Activated CD4-positive, alpha-beta memory T cell treated with anti-CD3 and anti-CD28 coated beads for 36 hours (primary cell): ENCODE results near the gene ZNF134. TPM values are rescaled to one million over a fixed set of nuclear protein-coding genes. Genes with fewer than 3 reads are reported as not detected.

Experiments used
- CTCF ChIA-PET: fragments of 350-600 bp; sonication (Branson Sonifier 250); formaldehyde crosslinking; loops from one replicate; lab custom pipeline; 2021; ENCODE audit warnings: antibody characterized with exemption, inconsistent platforms; lab: Charles Lee
- POLR2A ChIA-PET: fragments of 350-600 bp; sonication (Branson Sonifier 250); formaldehyde crosslinking; loops from one replicate; lab custom pipeline; 2021; ENCODE audit warnings: antibody characterized with exemption; lab: Charles Lee
- DNase-seq: peaks from one replicate; pipeline ENCODE4 v3.0.0-alpha.2; 2020
- H3K27ac Mint-ChIP-seq: one replicate; pipeline ENCODE4 v1.8.0; 2021; ENCODE audit warnings: mixed read lengths
- H3K27me3 Mint-ChIP-seq: one replicate; pipeline ENCODE4 v1.8.0; 2021; ENCODE audit warnings: mixed read lengths
- H3K36me3 Mint-ChIP-seq: one replicate; pipeline ENCODE4 v1.8.0; 2021; ENCODE audit warnings: mixed read lengths
- H3K4me1 Mint-ChIP-seq: one replicate; pipeline ENCODE4 v1.8.0; 2021; ENCODE audit warnings: low read depth, mixed read lengths
- H3K4me3 Mint-ChIP-seq: one replicate; pipeline ENCODE4 v1.8.0; 2021; ENCODE audit warnings: mild to moderate bottlenecking, mixed read lengths
- H3K9me3 Mint-ChIP-seq: one replicate; pipeline ENCODE4 v1.8.0; 2021; ENCODE audit warnings: mixed read lengths
- intact Hi-C: fragments of 100-400 bp; cut with micrococcal nuclease; formaldehyde crosslinking; loops from one replicate; pipeline ENCODE4 v1.15.1; 2023
- total RNA-seq, 2 experiments: library from RNA; stranded (reverse); gene quantifications; one replicate each; pipeline ENCODE4 v1.2.3, GENCODE V29; 2021

ZNF134 gene
- total RNA-seq, 2 experiments from 2014 or later = 6.7 to 8.0 TPM

DNA sequence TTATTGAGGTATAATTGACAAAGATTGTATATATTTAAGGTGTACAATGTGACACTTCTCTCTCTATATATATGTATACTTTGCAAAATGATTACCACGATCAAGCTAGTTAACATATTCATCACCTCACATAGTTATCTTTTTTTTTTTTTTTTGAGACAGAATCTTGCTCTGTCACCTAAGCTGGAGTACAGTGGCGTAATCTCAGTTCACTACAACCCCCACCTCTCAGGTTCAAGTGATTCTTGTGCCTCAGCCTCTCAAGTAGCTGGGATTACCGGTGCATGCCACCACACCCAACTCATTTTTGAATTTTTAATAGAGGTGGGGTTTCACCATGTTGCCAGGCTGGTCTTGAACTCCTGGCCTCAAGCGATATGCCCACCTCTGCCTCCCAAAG, 58.4 kb downstream of the ZNF134 start:
- intact Hi-C loops = no loop called here
- POLR2A ChIA-PET = no interaction called here
- Mint-ChIP-seq H3K4me3 (no peak overlapping the region), H3K9me3 (peaks cover 7% of the 10 kb centered on the region), H3K27ac (no peak overlapping the region), H3K36me3 (peaks cover 4% of the 10 kb centered on the region), H3K4me1 (no peaks in the 10 kb centered on the region), H3K27me3 (peaks cover 12% of the 10 kb centered on the region)
- DNase-seq = no peak
- CTCF ChIA-PET = no interaction called here

Other genes with a start within 250 kb of the ZNF134 start
- gene ZNF548, start 224.4 kb upstream of the ZNF134 start, total RNA-seq = 10 to 100 TPM; 12.0 to 12.1 TPM
- gene ZNF17, start 203.1 kb upstream of the ZNF134 start, total RNA-seq = 1 to 10 TPM; 4.2 to 5.0 TPM
- gene ZNF749, start 178.9 kb upstream of the ZNF134 start, total RNA-seq = 1 to 10 TPM; 9.3 to 9.4 TPM
- under 1 TPM in 1 of 2 experiments, not detected in 1; 0.12 TPM for gene VN1R1, start 157.1 kb upstream of the ZNF134 start, total RNA-seq
- gene ZNF772, start 136.7 kb upstream of the ZNF134 start, total RNA-seq = 1 to 10 TPM; 3.9 to 4.0 TPM
- 1 to 10 TPM; 4.3 to 5.1 TPM for gene ZNF419, start 126.5 kb upstream of the ZNF134 start, total RNA-seq
- gene ZNF773, start 114.3 kb upstream of the ZNF134 start, total RNA-seq = 1 to 10 TPM; 4.0 to 4.5 TPM
- gene ZNF549, start 86.9 kb upstream of the ZNF134 start, total RNA-seq = 1 to 10 TPM; 2.9 to 3.4 TPM
- 1 to 10 TPM; 5.6 to 6.6 TPM for gene ZNF550, start 54.4 kb upstream of the ZNF134 start, total RNA-seq
- 1 to 10 TPM; 2.2 to 2.4 TPM for gene ZNF416, start 35.3 kb upstream of the ZNF134 start, total RNA-seq
- 1 to 10 TPM; 3.4 to 3.6 TPM for gene ZIK1, start 30.1 kb upstream of the ZNF134 start, total RNA-seq
- 1 to 10 TPM; 3.7 to 5.6 TPM for gene ZNF530, start 14.4 kb upstream of the ZNF134 start, total RNA-seq
- gene ZNF211, start 18.9 kb downstream of the ZNF134 start, total RNA-seq = 1 to 10 TPM; 8.2 to 8.3 TPM
- gene ZSCAN4, start 54.7 kb downstream of the ZNF134 start, total RNA-seq = not detected
- 1 to 10 TPM; 4.4 to 6.2 TPM for gene ZNF551, start 67.7 kb downstream of the ZNF134 start, total RNA-seq
- under 1 TPM; 0.48 to 0.61 TPM for gene ZNF154, start 95.0 kb downstream of the ZNF134 start, total RNA-seq
- gene ZNF671, start 113.4 kb downstream of the ZNF134 start, total RNA-seq = 1 to 10 TPM; 5.4 to 6.3 TPM
- 1 to 10 TPM; 7.8 to 8.3 TPM for gene ZNF776, start 132.6 kb downstream of the ZNF134 start, total RNA-seq
- 10 to 100 TPM; 11.5 to 11.7 TPM for gene ZNF586, start 155.4 kb downstream of the ZNF134 start, total RNA-seq
- 1 to 10 TPM; 4.8 to 6.1 TPM for gene ZNF552, start 200.7 kb downstream of the ZNF134 start, total RNA-seq
- 10 to 100 TPM; 14.2 to 15.2 TPM for gene ZNF587B, start 216.1 kb downstream of the ZNF134 start, total RNA-seq
- 10 to 100 TPM; 20.9 to 23.9 TPM for gene ZNF587, start 235.6 kb downstream of the ZNF134 start, total RNA-seq